PFSK-1 (cell line): Measurements from ENCODE around the gene PCDH8.

Experiments used
- POLR2AphosphoS5 ChIP-seq: IDR thresholded peaks from 2 replicates; pipeline ENCODE4 v1.6.1; 2012; ENCODE audit warnings: low read depth, mild to moderate bottlenecking, control low read depth, low read length, moderate library complexity
- SIN3A ChIP-seq: IDR thresholded peaks from 2 replicates; pipeline ENCODE4 v1.6.1; 2012; ENCODE audit warnings: mild to moderate bottlenecking, low read length, moderate library complexity, borderline replicate concordance; ENCODE audit not compliant: insufficient read depth
- TAF1 ChIP-seq: IDR thresholded peaks from 2 replicates; pipeline ENCODE4 v1.6.1; 2012; ENCODE audit warnings: low read length, control low read depth, borderline replicate concordance; ENCODE audit not compliant: insufficient read depth

DNA sequence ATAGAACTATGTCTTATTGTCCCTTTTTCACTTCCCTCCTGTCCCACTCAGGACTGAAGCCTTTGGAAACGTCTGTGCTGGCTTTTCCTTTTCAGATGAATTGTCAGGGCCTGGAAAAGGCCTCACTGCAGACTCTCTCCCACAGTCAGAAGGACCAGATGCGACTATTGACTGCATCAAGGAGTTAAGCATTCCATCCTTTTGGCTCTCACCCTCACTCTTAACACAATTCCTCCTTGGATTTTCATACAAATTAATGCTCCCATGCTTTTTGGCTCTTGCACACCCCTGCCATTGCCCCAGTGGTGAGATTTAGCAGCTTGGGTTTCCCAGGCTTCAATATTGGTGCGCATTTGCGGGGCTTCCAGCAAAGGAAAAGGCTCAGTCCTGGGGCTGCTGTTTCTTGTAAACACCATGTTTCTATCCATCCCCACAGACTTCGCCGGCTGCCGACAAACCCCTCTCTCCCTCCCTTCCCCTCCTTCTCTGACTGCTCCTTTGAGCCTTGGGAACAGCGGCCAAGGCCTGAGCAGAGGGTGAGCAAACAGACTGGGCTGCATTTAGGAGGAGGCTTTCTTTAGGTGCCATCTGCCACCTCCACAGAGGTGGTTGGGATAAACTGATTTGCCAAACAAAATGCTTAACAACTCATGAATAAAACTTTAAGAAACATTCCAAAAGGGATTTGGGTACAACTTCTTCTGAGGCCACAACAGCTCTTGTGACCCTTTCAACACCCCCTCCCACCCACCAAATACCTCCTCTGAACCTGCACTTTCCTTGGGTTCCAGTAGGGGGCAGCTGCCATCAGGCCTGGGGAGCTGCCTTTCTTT is 48.6 kb upstream of the PCDH8 start:
- no peak for TF ChIP-seq SIN3A
- TF ChIP-seq POLR2AphosphoS5: no peak
- no peak for TF ChIP-seq TAF1
